HG03139 (cell line): ENCODE results near the gene ECSIT.
A peak's percentile ranks its signal among the peaks of the same experiment; 100 is the strongest.

Experiments used
- ATAC-seq: cut with Tn5 transposase; IDR thresholded peaks from one replicate; pipeline ENCODE4 v1.9.1; 2021; ENCODE audit not compliant: unreplicated experiment

ECSIT gene

GRCh38 chr19:11505504-11506100 lies 23.3 kb downstream of the ECSIT start, which contains the start of gene ZNF653:
Gene ZNF653, minus strand, starts transcription at chr19:11505839. Its CDS starts 53 bp downstream, at chr19:11505786.
- peak; percentile 46 for ATAC-seq

GRCh38 chr19:11505032-11505503 lies 23.9 kb downstream of the ECSIT start:
- peak; percentile 85 for ATAC-seq

DNA sequence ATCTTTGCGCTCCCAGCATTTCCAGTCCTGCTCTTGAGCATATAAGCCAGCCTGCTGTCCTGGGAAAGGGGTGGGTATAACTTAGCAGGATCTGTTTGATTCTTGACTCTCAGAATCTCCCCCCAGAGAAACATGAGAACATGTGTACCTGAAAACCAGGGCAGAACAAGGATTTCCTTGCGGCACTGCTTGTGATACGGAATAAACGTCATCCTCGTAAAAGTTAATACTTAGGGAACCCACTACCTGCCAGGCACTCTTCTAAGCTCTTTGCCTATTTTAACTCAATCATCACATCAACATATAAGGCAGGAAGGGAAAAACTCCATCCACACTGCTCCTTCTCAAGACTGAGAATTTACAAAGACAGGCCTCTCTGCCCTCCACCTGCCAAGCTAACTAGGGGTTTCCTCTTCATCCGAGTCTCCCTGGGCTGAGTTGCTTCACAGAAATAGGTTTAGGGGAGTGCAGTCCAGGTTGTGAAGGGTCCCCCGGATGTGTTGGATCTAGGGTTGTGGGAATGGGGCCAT lies 24.4 kb downstream of the ECSIT start:
- ATAC-seq = no peak

GRCh38 chr19:11499890-11500420 lies 29.0 kb downstream of the ECSIT start:
- ATAC-seq = no peak

GRCh38 chr19:11499220-11499726 lies 29.7 kb downstream of the ECSIT start:
- ATAC-seq = no peak

DNA sequence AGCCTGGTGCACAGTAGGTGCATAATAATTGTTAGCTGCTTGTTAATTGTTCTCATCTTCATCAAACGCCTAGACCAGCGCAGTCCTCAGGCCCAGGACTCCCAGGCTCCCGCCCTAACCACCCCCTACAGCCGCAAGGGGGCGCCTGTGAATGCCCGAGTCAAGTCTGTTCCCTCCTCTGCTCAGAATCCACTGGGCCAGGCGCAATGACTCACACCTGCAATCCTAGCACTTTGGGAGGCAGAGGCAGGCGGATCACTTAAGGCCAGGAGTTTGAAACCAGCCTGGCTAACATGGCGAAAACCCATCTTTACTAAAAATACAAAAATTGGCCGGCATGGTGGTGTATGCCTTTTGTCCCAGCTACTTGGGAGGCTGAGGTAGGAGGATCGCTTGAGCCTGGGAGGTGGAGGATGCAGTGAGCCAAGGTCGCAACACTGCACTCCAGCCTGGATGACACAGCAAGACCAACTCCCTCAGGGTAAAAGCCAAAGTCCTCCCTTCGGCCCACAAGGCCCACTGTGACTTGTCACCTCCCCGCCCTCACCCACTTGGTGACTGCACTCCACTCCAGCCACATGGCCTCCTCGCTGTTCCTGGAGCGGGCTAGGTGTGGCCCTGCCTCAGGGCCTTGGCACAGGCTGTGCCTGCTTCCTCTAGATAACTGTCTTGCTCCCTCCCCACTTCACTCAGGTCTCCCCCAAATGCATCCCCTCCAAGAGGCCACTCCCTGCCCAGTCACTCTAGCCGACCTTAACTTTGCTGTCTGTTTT lies 32.4 kb downstream of the ECSIT start:
- ATAC-seq = no peak

DNA sequence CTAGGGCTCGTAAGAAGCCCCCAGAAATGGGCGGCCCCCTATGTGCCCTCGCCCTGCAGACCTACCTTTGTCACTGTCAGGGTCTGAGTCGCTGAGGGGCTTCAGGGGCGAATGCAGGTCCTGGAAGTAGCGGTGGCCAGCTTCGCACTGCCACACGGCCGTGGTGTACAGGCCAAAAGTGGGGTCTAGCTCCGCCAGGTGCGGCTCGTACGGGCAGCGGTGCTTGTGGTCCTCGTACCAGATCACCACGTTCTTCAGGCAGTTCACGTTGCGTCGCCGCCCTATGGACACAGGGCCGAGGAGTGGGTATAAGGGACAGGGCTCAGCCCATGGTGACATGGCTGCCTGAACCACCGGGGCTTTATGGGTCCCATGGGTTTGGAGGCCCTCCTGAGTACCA lies 33.0 kb downstream of the ECSIT start:
- ATAC-seq = no peak

DNA sequence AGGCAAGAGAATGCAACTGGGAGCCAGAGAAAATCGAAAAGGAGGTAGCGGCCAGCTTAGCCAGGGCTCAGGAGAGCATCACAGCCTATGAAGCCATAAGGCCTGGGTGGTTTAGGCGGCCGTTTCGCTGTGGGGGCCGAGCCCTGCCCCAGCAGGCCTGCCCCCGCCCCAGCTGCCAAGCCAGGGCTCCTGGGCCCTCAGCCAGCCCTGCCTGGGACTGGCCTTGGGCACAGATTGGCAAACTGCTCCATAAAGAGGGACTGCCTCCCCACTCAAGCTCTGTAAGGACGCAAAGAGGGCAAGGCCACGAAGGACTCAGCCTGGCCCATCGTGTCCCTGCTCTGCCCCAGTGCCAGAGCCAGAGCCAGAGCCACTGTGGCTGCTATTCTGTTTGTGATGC lies 33.5 kb downstream of the ECSIT start:
- no peak for ATAC-seq

DNA sequence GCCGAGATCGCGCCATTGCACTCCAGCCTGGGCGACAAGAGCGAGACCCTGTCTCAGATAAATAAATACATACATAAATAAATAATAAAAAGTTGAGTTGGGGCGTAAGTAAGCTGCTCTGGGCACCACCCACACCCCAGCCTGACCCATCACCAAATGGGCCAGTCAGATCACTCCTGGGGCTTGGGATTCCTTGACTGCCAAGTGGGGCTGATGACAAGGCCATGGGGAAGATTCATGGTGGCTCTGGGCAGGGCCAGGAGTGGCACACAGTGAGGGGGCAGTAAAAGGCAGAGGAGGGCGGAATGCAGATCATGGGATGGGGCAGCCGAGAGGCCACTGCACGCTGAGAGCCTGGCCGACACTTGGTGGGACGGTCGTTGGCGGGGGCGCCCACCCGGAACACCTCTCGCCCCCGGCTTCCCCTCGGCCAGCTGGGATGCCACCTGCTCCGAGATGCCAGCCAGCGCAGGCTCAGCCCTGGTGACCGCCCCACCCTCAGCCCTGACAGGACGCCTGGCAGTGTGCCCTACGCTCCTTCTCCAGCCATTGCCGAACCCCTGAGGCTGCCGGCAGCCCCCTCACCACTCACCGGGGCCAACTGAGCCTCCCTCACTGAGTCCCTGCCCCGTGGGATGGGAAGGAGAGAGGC lies 34.2 kb downstream of the ECSIT start:
- ATAC-seq = no peak

- no peak for ATAC-seq
Measured at GRCh38 chr19:11489378-11489777, 39.6 kb downstream of the ECSIT start.

- no peak for ATAC-seq
Measured at GRCh38 chr19:11486661-11487503, 42.1 kb downstream of the ECSIT start.

- no peak for ATAC-seq
Measured at GRCh38 chr19:11485245-11485837, 43.6 kb downstream of the ECSIT start.

- ATAC-seq = no peak
Measured at GRCh38 chr19:11483366-11484111, 45.4 kb downstream of the ECSIT start.

DNA sequence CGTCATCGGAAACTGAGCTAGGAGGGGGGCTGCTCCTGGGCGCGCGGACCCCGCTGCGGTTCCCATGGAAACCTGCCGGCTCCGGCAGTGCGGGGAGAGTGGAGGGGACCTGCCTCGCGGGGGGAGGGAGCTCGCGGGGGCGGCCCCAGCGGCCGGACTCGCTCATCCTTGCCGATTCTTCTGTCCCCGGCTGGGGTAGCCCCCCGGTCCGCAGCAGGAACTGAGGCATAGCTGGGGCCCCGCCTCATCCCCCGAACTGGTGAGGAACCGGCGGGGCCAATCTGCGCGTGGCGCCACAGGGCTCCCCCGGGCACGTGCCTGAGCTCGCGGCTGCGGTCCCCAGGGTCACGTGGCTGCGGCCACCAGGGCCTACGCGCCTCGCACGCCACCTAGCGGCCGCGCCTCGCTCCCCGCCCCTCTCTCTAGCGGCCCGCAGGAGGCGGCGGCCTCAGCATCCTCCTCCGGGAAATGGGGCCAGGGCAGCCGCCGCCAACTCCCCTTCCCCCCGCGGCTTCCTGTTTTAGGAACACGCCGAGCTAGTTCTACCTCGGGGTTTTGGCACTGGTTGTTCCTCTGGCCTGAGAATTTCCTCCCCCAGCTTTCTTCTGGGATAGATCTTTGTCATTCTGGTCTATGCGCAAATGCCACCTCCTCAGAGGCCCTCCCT lies 46.4 kb downstream of the ECSIT start:
- peak; percentile 32 for ATAC-seq

GRCh38 chr19:11481534-11482383 lies 47.2 kb downstream of the ECSIT start:
- peak; percentile 49 for ATAC-seq

DNA sequence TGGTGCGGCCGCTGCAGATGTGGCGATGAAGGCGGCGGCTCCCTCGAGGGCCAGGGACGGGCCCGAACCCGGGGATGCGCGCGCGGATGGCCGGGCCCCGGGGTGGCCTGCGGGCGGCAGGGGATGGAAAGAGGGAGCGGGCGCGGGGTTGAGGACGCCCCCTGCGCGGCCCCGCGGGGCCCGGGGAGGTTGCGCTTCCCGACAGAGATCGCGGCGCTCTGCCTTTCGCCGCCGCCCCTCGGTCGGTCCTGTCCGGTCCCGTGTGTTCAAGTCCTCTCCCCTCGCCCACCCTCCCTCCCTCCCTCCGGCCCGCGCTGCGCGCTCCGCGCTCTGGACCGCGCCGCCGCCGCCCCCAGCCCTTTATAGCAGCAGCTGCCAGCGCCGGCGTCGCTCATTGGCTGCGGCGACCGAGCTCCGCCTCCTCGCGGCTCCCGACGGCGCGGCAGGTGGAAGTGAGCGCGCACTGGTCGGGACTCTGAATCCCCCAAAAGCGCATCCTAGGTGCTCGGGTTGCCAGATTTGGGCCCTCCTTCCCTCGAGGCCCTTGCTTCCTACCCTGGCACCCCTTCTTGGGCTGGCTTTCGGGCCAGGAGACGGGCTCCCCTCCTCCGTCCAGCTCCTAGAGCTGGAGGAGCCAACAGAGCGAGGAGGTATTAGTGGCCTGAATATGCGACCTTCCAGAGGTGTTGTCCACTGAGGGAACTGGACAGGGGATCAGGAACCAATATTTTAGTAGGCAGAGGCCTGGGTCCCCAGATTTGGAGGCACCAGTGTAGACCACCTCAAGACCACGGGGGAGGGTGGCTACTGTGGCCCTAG lies 48.0 kb downstream of the ECSIT start, which contains the start of gene ELAVL3:
TSS of gene ELAVL3 (minus strand) at position 332 of the 819 bp plus-strand sequence. CDS start 438 bp downstream, outside the sequence.
- ATAC-seq = no peak
